Ramos (cell line): ENCODE data around the gene CCDC142.
"Not testable (repeated sequence)": the region's sequence is repeated elsewhere in the genome, so short reads cannot be mapped to it uniquely, and the experiment has no call there.

Experiments
- in situ Hi-C: fragments of 300-500 bp; cut with MboI; formaldehyde crosslinking; loops from one replicate; pipeline ENCODE4 v1.14.3; 2022; ENCODE audit warnings: low sequenced_read_pairs; ENCODE audit not compliant: unreplicated experiment

Gene CCDC142

GRCh38 chr2:74499940-74500577 is 17.3 kb upstream of the CCDC142 start:
- in situ Hi-C loops, result no loop called here

- in situ Hi-C loops, result no loop called here
Measured at GRCh38 chr2:74499267-74499939, 16.6 kb upstream of the CCDC142 start, which contains the start of gene LBX2. Gene LBX2, minus strand, starts transcription at chr2:74499603. Its CDS starts 66 bp downstream, at chr2:74499537.

- in situ Hi-C loops, result no loop called here
Measured at GRCh38 chr2:74498500-74499266, 15.9 kb upstream of the CCDC142 start.

GRCh38 chr2:74497777-74498499 is 15.1 kb upstream of the CCDC142 start:
- in situ Hi-C loops, result no loop called here

- in situ Hi-C loops, result no loop called here
Measured at GRCh38 chr2:74496997-74497776, 14.4 kb upstream of the CCDC142 start.

GRCh38 chr2:74495440-74495839 is 12.6 kb upstream of the CCDC142 start:
- in situ Hi-C loops, result no loop called here

- in situ Hi-C loops, result no loop called here
Measured at GRCh38 chr2:74493546-74493945, 10.7 kb upstream of the CCDC142 start.

- in situ Hi-C loops, result no loop called here
Measured at GRCh38 chr2:74491648-74492544, 9.1 kb upstream of the CCDC142 start.

GRCh38 chr2:74489906-74490305 is 7.1 kb upstream of the CCDC142 start:
- in situ Hi-C loops, result no loop called here

GRCh38 chr2:74488643-74489481 is 6.1 kb upstream of the CCDC142 start:
- in situ Hi-C loops, result no loop called here

GRCh38 chr2:74486141-74486540 is 3.3 kb upstream of the CCDC142 start:
- in situ Hi-C loops, result no loop called here

- in situ Hi-C loops, result not testable (repeated sequence)
Measured at GRCh38 chr2:74483675-74484164, 922 bp upstream of the CCDC142 start.

GRCh38 chr2:74481961-74482800 is 617 bp downstream of the CCDC142 start:
- in situ Hi-C loops, result no loop called here

GRCh38 chr2:74481431-74481830 is 1.4 kb downstream of the CCDC142 start:
- in situ Hi-C loops, result no loop called here

GRCh38 chr2:74474899-74475298 is 7.9 kb downstream of the CCDC142 start:
- in situ Hi-C loops, result no loop called here

- in situ Hi-C loops, result no loop called here
Measured at GRCh38 chr2:74474481-74474880, 8.3 kb downstream of the CCDC142 start.

GRCh38 chr2:74472945-74473258 is 9.9 kb downstream of the CCDC142 start:
- in situ Hi-C loops, result no loop called here
